WTC11 (cell line): Measurements from ENCODE around the gene SLC15A5. TPM values are rescaled to one million over a fixed set of nuclear protein-coding genes. Genes with fewer than 3 reads are reported as not detected.

Experiments
- ATAC-seq: fragments of 200-7000 bp; cut with Tn5 transposase; 2 replicates; pipeline ENCODE4 v1.10.0; 2021; ENCODE audit warnings: mild to moderate bottlenecking, moderate library complexity
- CTCF ChIA-PET: fragments of 300-600 bp; sonication (Branson Sonifier 250); formaldehyde crosslinking; loops from one replicate; lab custom pipeline; 2021; ENCODE audit warnings: antibody characterized with exemption; lab: Charles Lee
- POLR2A ChIA-PET: fragments of 350-600 bp; sonication (Branson Sonifier 250); formaldehyde crosslinking; loops from one replicate; lab custom pipeline; 2021; ENCODE audit warnings: antibody characterized with exemption; lab: Charles Lee
- DNase-seq: peaks from one replicate; pipeline ENCODE4 v3.0.0; 2021; ENCODE audit warnings: low spot score
- H3K27ac Mint-ChIP-seq: 2 replicates; pipeline ENCODE4 v1.8.0; 2021; ENCODE audit warnings: mixed read lengths
- H3K27me3 Mint-ChIP-seq: 2 replicates; pipeline ENCODE4 v1.8.0; 2021; ENCODE audit warnings: low read depth, mild to moderate bottlenecking, moderate library complexity, mixed read lengths
- H3K36me3 Mint-ChIP-seq: 2 replicates; pipeline ENCODE4 v1.8.0; 2021; ENCODE audit warnings: mixed read lengths
- H3K4me1 Mint-ChIP-seq: 2 replicates; pipeline ENCODE4 v1.8.0; 2022; ENCODE audit warnings: mixed read lengths
- H3K4me3 Mint-ChIP-seq: 2 replicates; pipeline ENCODE4 v1.8.0; 2021; ENCODE audit warnings: mild to moderate bottlenecking, moderate library complexity, mixed read lengths
- H3K9me3 Mint-ChIP-seq: 2 replicates; pipeline ENCODE4 v1.8.0; 2021; ENCODE audit warnings: mixed read lengths
- AFF4 ChIP-seq: sonication (generic); formaldehyde crosslinking; IDR thresholded peaks from 2 replicates; pipeline ENCODE4 v1.8.1; 2023; ENCODE audit warnings: mild to moderate bottlenecking, missing genetic modification reagents, borderline replicate concordance
- ATF2 ChIP-seq: sonication (generic); formaldehyde crosslinking; IDR thresholded peaks from 2 replicates; pipeline ENCODE4 v1.8.1; 2022; ENCODE audit warnings: low read depth, missing genetic modification reagents, borderline replicate concordance
- CBFB ChIP-seq: sonication (generic); formaldehyde crosslinking; IDR thresholded peaks from 2 replicates; pipeline ENCODE4 v1.8.1; 2022; ENCODE audit warnings: mild to moderate bottlenecking, low read depth, missing genetic modification reagents
- CREM ChIP-seq: sonication (generic); formaldehyde crosslinking; IDR thresholded peaks from 2 replicates; pipeline ENCODE4 v1.8.1; 2022; ENCODE audit warnings: mild to moderate bottlenecking, missing genetic modification reagents, moderate library complexity
- ELF4 ChIP-seq: sonication (generic); formaldehyde crosslinking; IDR thresholded peaks from 2 replicates; pipeline ENCODE4 v1.8.1; 2022; ENCODE audit warnings: low read depth, mild to moderate bottlenecking, moderate library complexity, missing genetic modification reagents
- EMX1 ChIP-seq: fragments of 250-450 bp; sonication (Bioruptor Pico); IDR thresholded peaks from 2 replicates; pipeline ENCODE4 v1.8.0; 2021; ENCODE audit warnings: mild to moderate bottlenecking
- KAT7 ChIP-seq: sonication (generic); formaldehyde crosslinking; IDR thresholded peaks from 2 replicates; pipeline ENCODE4 v1.8.1; 2023; ENCODE audit warnings: missing genetic modification reagents, mild to moderate bottlenecking, borderline replicate concordance
- NFATC4 ChIP-seq: fragments of 250-450 bp; sonication (Bioruptor Pico); IDR thresholded peaks from 2 replicates; pipeline ENCODE4 v1.9.0; 2021; ENCODE audit warnings: mild to moderate bottlenecking
- NR3C1 ChIP-seq: sonication (generic); formaldehyde crosslinking; conservative IDR thresholded peaks from 2 replicates; pipeline ENCODE4 v1.8.1; 2023; ENCODE audit warnings: low read depth, mild to moderate bottlenecking, missing genetic modification reagents
- RORB ChIP-seq: fragments of 250-450 bp; sonication (Bioruptor Pico); IDR thresholded peaks from 2 replicates; pipeline ENCODE4 v1.9.0; 2021; ENCODE audit warnings: mild to moderate bottlenecking
- SMAD3 ChIP-seq: sonication (generic); formaldehyde crosslinking; IDR thresholded peaks from 2 replicates; pipeline ENCODE4 v1.8.0; 2022; ENCODE audit warnings: missing genetic modification reagents, mild to moderate bottlenecking, borderline replicate concordance
- TEAD1 ChIP-seq: sonication (generic); formaldehyde crosslinking; IDR thresholded peaks from 2 replicates; pipeline ENCODE4 v1.8.0; 2022; ENCODE audit warnings: mild to moderate bottlenecking, missing genetic modification reagents
- TP53 ChIP-seq: sonication (generic); formaldehyde crosslinking; IDR thresholded peaks from 2 replicates; pipeline ENCODE4 v1.8.1; 2023; ENCODE audit warnings: mild to moderate bottlenecking, missing genetic modification reagents
- USF1 ChIP-seq: sonication (generic); formaldehyde crosslinking; IDR thresholded peaks from 2 replicates; pipeline ENCODE4 v1.8.0; 2022; ENCODE audit warnings: mild to moderate bottlenecking, missing genetic modification reagents
- ZNF232 ChIP-seq: sonication (generic); formaldehyde crosslinking; IDR thresholded peaks from 2 replicates; pipeline ENCODE4 v1.8.0; 2022; ENCODE audit warnings: mild to moderate bottlenecking, missing genetic modification reagents
- ZNF416 ChIP-seq: fragments of 250-450 bp; sonication (Bioruptor Pico); IDR thresholded peaks from 2 replicates; pipeline ENCODE4 v1.9.0; 2021; ENCODE audit warnings: mild to moderate bottlenecking, inconsistent platforms
- ZNF512 ChIP-seq: sonication (generic); formaldehyde crosslinking; IDR thresholded peaks from 2 replicates; pipeline ENCODE4 v1.8.1; 2022; ENCODE audit warnings: missing genetic modification reagents, borderline replicate concordance
- total RNA-seq: library from RNA; stranded (reverse); gene quantifications from 3 replicates; pipeline ENCODE4 v1.2.3, GENCODE V29; 2021
- TF ChIP-seq, protein P1 (sequence below): sonication (generic); formaldehyde crosslinking; IDR thresholded peaks from 2 replicates; pipeline ENCODE4 v1.8.0; 2022; ENCODE audit warnings: mild to moderate bottlenecking, missing genetic modification reagents
- TF ChIP-seq, protein P2 (sequence below): sonication (generic); formaldehyde crosslinking; IDR thresholded peaks from 2 replicates; pipeline ENCODE4 v1.8.1; 2023; ENCODE audit warnings: mild to moderate bottlenecking, missing genetic modification reagents

SLC15A5 gene
- total RNA-seq, 1 experiment from 2014 or later = not detected

- no peak for DNase-seq
- TF ChIP-seq ZNF416 (CRISPR knock-in tag) (no peak), EMX1 (CRISPR knock-in tag) (no peak), KAT7 (no peak), ZNF232 (CRISPR knock-in tag) (no peak), CBFB (CRISPR knock-in tag) (no peak), USF1 (CRISPR knock-in tag) (no peak), TP53 (no peak), CREM (CRISPR knock-in tag) (no peak)
- TF ChIP-seq, protein P1, sequence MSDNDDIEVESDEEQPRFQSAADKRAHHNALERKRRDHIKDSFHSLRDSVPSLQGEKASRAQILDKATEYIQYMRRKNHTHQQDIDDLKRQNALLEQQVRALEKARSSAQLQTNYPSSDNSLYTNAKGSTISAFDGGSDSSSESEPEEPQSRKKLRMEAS (CRISPR knock-in tag) = no peak
- TF ChIP-seq, protein P2, sequence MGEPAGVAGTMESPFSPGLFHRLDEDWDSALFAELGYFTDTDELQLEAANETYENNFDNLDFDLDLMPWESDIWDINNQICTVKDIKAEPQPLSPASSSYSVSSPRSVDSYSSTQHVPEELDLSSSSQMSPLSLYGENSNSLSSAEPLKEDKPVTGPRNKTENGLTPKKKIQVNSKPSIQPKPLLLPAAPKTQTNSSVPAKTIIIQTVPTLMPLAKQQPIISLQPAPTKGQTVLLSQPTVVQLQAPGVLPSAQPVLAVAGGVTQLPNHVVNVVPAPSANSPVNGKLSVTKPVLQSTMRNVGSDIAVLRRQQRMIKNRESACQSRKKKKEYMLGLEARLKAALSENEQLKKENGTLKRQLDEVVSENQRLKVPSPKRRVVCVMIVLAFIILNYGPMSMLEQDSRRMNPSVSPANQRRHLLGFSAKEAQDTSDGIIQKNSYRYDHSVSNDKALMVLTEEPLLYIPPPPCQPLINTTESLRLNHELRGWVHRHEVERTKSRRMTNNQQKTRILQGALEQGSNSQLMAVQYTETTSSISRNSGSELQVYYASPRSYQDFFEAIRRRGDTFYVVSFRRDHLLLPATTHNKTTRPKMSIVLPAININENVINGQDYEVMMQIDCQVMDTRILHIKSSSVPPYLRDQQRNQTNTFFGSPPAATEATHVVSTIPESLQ = no peak
- no peak for ATAC-seq
- ChIA-PET POLR2A (no interaction called here), CTCF (no interaction called here)
- no peaks in the 10 kb centered on the region for H3K9me3 Mint-ChIP-seq
- peaks cover 8% of the 10 kb centered on the region for H3K4me1 Mint-ChIP-seq
- H3K27ac Mint-ChIP-seq = no peak overlapping the region
- H3K36me3 Mint-ChIP-seq = no peaks in the 10 kb centered on the region
- no peaks in the 10 kb centered on the region; the same call in 1 of the 2 replicates for H3K27me3 Mint-ChIP-seq
- no peak overlapping the region for H3K4me3 Mint-ChIP-seq
Observed at GRCh38 chr12:16159571-16159970, 117.9 kb downstream of the SLC15A5 start.

DNA sequence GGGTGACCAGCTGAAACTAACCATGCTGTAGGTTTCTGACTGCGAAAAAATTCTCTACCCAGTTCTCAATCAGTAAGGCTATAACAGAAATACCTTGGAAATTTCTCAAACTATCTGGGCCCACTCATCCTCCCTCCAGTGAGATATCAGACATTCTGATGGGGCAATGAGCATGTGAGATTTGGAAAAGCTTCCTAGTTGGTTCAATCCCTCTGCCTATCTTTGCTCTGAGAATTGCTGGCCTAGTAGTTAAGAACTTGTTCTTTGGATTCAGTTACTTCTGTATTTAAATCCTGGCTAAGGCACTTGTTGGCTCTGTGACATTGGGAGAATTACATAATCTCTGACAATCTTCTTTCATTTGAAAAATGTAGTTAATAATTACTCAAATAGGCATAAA is 119.4 kb downstream of the SLC15A5 start:
- H3K27me3 Mint-ChIP-seq = no peaks in the 10 kb centered on the region
- CTCF ChIA-PET = no interaction called here
- no peak overlapping the region for H3K4me3 Mint-ChIP-seq
- H3K36me3 Mint-ChIP-seq = no peaks in the 10 kb centered on the region
- POLR2A ChIA-PET = no interaction called here
- no peak for ATAC-seq
- no peak overlapping the region for H3K27ac Mint-ChIP-seq
- no peak for TF ChIP-seq SMAD3 (CRISPR knock-in tag)
- no peak for TF ChIP-seq CREM (CRISPR knock-in tag)
- TF ChIP-seq TEAD1 (CRISPR knock-in tag) = no peak
- no peak for TF ChIP-seq NR3C1 (CRISPR knock-in tag)
- no peak for TF ChIP-seq NFATC4
- no peak for TF ChIP-seq ELF4 (CRISPR knock-in tag)
- no peak for TF ChIP-seq ATF2
- TF ChIP-seq ZNF512 (CRISPR knock-in tag) = no peak
- TF ChIP-seq RORB (CRISPR knock-in tag) = no peak
- TF ChIP-seq AFF4 (CRISPR knock-in tag) = no peak
- TF ChIP-seq, all 79 proteins: peak for 0
- H3K4me1 Mint-ChIP-seq = peaks cover 2% of the 10 kb centered on the region
- H3K9me3 Mint-ChIP-seq = no peaks in the 10 kb centered on the region
- DNase-seq = no peak
